ENCODE data around the gene CYTH3.
"Not testable (repeated sequence)": the region's sequence is repeated elsewhere in the genome, so short reads cannot be mapped to it uniquely, and the experiment has no call there.

The CYTH3 gene

GRCh38 chr7:6272481-6273323 lies at the start of gene CYTH3:
Gene CYTH3 (minus strand): TSS chr7:6272624. CDS start chr7:6272507, 117 bp downstream.
- DNase-seq (ENCODE audit: low read depth in 2 of 2) = peak; percentile 43 to 57

GRCh38 chr7:6320791-6321190 lies 48.4 kb upstream of the CYTH3 start:
- DNase-seq (ENCODE audit: low read depth in 2 of 2) = no peak

GRCh38 chr7:6317797-6318438 lies 45.5 kb upstream of the CYTH3 start:
- no peak for DNase-seq (ENCODE audit: low read depth in 2 of 2)

GRCh38 chr7:6316226-6316625 lies 43.8 kb upstream of the CYTH3 start:
- DNase-seq (ENCODE audit: low read depth in 2 of 2) = no peak

- DNase-seq (ENCODE audit: low read depth in 2 of 2) = no peak
Measured at GRCh38 chr7:6315746-6316145, 43.3 kb upstream of the CYTH3 start.

GRCh38 chr7:6310271-6310993 lies 38.0 kb upstream of the CYTH3 start:
- no peak for DNase-seq (ENCODE audit: low read depth in 2 of 2)

GRCh38 chr7:6307762-6308161 lies 35.3 kb upstream of the CYTH3 start:
- DNase-seq (ENCODE audit: low read depth in 2 of 2) = no peak

- no peak for DNase-seq (ENCODE audit: low read depth in 2 of 2)
Measured at GRCh38 chr7:6306471-6306870, 34.0 kb upstream of the CYTH3 start.

- DNase-seq (ENCODE audit: low read depth in 2 of 2) = no peak
Measured at GRCh38 chr7:6305330-6305729, 32.9 kb upstream of the CYTH3 start.

- DNase-seq (ENCODE audit: low read depth in 2 of 2) = not testable (repeated sequence)
Measured at GRCh38 chr7:6301446-6301845, 29.0 kb upstream of the CYTH3 start.

- DNase-seq (ENCODE audit: low read depth in 2 of 2) = no peak
Measured at GRCh38 chr7:6299774-6300173, 27.4 kb upstream of the CYTH3 start.

- no peak for DNase-seq (ENCODE audit: low read depth in 2 of 2)
Measured at GRCh38 chr7:6294839-6295238, 22.4 kb upstream of the CYTH3 start.

GRCh38 chr7:6293202-6293601 lies 20.8 kb upstream of the CYTH3 start:
- DNase-seq (ENCODE audit: low read depth in 2 of 2) = no peak

- DNase-seq (ENCODE audit: low read depth in 2 of 2) = not testable (repeated sequence)
Measured at GRCh38 chr7:6291941-6292340, 19.5 kb upstream of the CYTH3 start.

GRCh38 chr7:6291531-6291930 lies 19.1 kb upstream of the CYTH3 start:
- DNase-seq (ENCODE audit: low read depth in 2 of 2) = no peak

- DNase-seq (ENCODE audit: low read depth in 2 of 2) = no peak
Measured at GRCh38 chr7:6290319-6290741, 17.9 kb upstream of the CYTH3 start.

GRCh38 chr7:6288270-6288860 lies 15.9 kb upstream of the CYTH3 start:
- no peak for DNase-seq (ENCODE audit: low read depth in 2 of 2)

- no peak for DNase-seq (ENCODE audit: low read depth in 2 of 2)
Measured at GRCh38 chr7:6286486-6286885, 14.1 kb upstream of the CYTH3 start.

- no peak for DNase-seq (ENCODE audit: low read depth in 2 of 2)
Measured at GRCh38 chr7:6284461-6285360, 12.3 kb upstream of the CYTH3 start.

GRCh38 chr7:6284055-6284400 lies 11.6 kb upstream of the CYTH3 start:
- no peak for DNase-seq (ENCODE audit: low read depth in 2 of 2)

GRCh38 chr7:6283391-6284054 lies 11.1 kb upstream of the CYTH3 start:
- DNase-seq (ENCODE audit: low read depth in 2 of 2) = not testable (repeated sequence)
